Tibial nerve (tissue), 4 donors: Measurements from ENCODE around the gene SPTB. TPM values are rescaled to one million over a fixed set of nuclear protein-coding genes. Genes with fewer than 3 reads are reported as not detected.

Experiments used
- DNase-seq, 2 donors: peaks; one replicate each; pipeline ENCODE4 v3.0.0-alpha.2; 2019; ENCODE audit warnings: low spot score in 2 of 2
- H3K27ac ChIP-seq, 4 donors: fragments of 200-600 bp; sonication (generic) in 3 of 4; one replicate each; pipeline ENCODE4 v1.5.1; 2017 to 2019; ENCODE audit warnings: mild to moderate bottlenecking in 1 of 4
- H3K27me3 ChIP-seq, 2 donors: fragments of 200-600 bp; sonication (generic) in 1 of 2; one replicate each; pipeline versions ENCODE4 v1.5.1 to v1.6.0; 2017 to 2019
- H3K36me3 ChIP-seq, 3 donors: fragments of 200-600 bp; sonication (generic); one replicate each; pipeline ENCODE4 v1.5.1; 2018 to 2019
- H3K4me1 ChIP-seq, 4 donors: fragments of 200-600 bp; sonication (generic) in 3 of 4; one replicate each; pipeline ENCODE4 v1.5.1; 2017 to 2019
- H3K4me3 ChIP-seq, 4 donors: fragments of 200-600 bp; sonication (generic) in 3 of 4; one replicate each; pipeline ENCODE4 v1.5.1; 2017 to 2019; ENCODE audit warnings: mild to moderate bottlenecking in 1 of 4, moderate library complexity in 1 of 4
- H3K9me3 ChIP-seq, 4 donors: fragments of 200-600 bp; sonication (generic) in 3 of 4; one replicate each; pipeline ENCODE4 v1.5.1; 2017 to 2019
- CTCF ChIP-seq, 5 experiments: fragments of 200-600 bp in 3 of 5; fragments of 450-650 bp in 2 of 5; sonication (generic) in 3 of 5; IDR thresholded peaks; one replicate each; pipeline ENCODE4 v1.5.1; 2016 to 2019; ENCODE audit warnings: antibody characterized with exemption in 5 of 5, mild to moderate bottlenecking in 3 of 5, moderate library complexity in 2 of 5
- EP300 ChIP-seq, 2 donors: sonication (generic); formaldehyde crosslinking; IDR thresholded peaks; one replicate each; pipeline ENCODE4 v1.6.1; 2017; ENCODE audit warnings: antibody characterized with exemption in 2 of 2, mild to moderate bottlenecking in 1 of 2
- POLR2A ChIP-seq, 2 donors: fragments of 450-650 bp; IDR thresholded peaks; one replicate each; pipeline ENCODE4 v1.6.1; 2017; ENCODE audit warnings: antibody characterized with exemption in 2 of 2, mild to moderate bottlenecking in 2 of 2, moderate library complexity in 2 of 2
- WGBS, 2 donors: methylation state at CpG; one replicate each; pipeline ENCODE4 v1.1.5; 2018; 5-methylcytosine and 5-hydroxymethylcytosine counted together
- total RNA-seq, 4 donors: library from RNA; depleted of rRNA; stranded (reverse); fragments of >200 nt; gene quantifications; one replicate each; pipeline ENCODE4 v1.1.0, GENCODE V29; 2016

The SPTB gene
- total RNA-seq, 4 donors from 2014 or later: 4.5 to 12.6 (median 9.2) TPM

- TF ChIP-seq EP300 (IDR thresholded peaks at IDR 0.05) (no peak), CTCF (IDR thresholded peaks at IDR 0.05) (no peak), POLR2A (IDR thresholded peaks at IDR 0.05) (no peak)
- peaks cover 0 to 33% (median 0%) of the 10 kb centered on the region in 3 donors for H3K36me3 ChIP-seq
- 88 to 89% methylated on average over 3 of the region's 3 CpGs for WGBS, 2 donors
- H3K27ac ChIP-seq: no peak overlapping the region
- H3K27me3 ChIP-seq: no peaks in the 10 kb centered on the region
- H3K4me1 ChIP-seq: peaks cover 0 to 20% (median 0%) of the 10 kb centered on the region in 4 donors
- no peaks in the 10 kb centered on the region for H3K9me3 ChIP-seq
- H3K4me3 ChIP-seq: no peak overlapping the region
- DNase-seq: no peak
These were observed 43.3 kb upstream of the SPTB start for GRCh38 chr14:64923015-64923414.

- Histone ChIP-seq H3K27ac (no peak overlapping the region), H3K9me3 (no peaks in the 10 kb centered on the region), H3K36me3 (peaks cover 0 to 12% (median 0%) of the 10 kb centered on the region in 3 donors), H3K4me3 (no peak overlapping the region), H3K4me1 (peaks cover 0 to 41% (median 8%) of the 10 kb centered on the region in 4 donors), H3K27me3 (no peaks in the 10 kb centered on the region)
- WGBS, 2 donors: 47 to 80% methylated on average over 2 of the region's 2 CpGs
- no peak for DNase-seq
- TF ChIP-seq EP300 (IDR thresholded peaks at IDR 0.05): no peak
- no peak for TF ChIP-seq CTCF (IDR thresholded peaks at IDR 0.05)
These were observed 40.8 kb upstream of the SPTB start for GRCh38 chr14:64920465-64920864.

GRCh38 chr14:64919618-64920017 is 39.9 kb upstream of the SPTB start:
- Histone ChIP-seq H3K36me3 (peaks cover 0 to 4% (median 0%) of the 10 kb centered on the region in 3 donors), H3K4me3 (no peak overlapping the region), H3K4me1 (peaks cover 0 to 47% (median 13%) of the 10 kb centered on the region in 4 donors), H3K27ac (no peak overlapping the region), H3K9me3 (no peaks in the 10 kb centered on the region), H3K27me3 (no peaks in the 10 kb centered on the region)
- TF ChIP-seq CTCF (IDR thresholded peaks at IDR 0.05) (no peak), POLR2A (IDR thresholded peaks at IDR 0.05) (no peak), EP300 (IDR thresholded peaks at IDR 0.05) (no peak)
- WGBS, 2 donors: 81 to 89% methylated on average over 5 of the region's 5 CpGs
- DNase-seq: no peak

GRCh38 chr14:64919215-64919614 is 39.5 kb upstream of the SPTB start:
- Histone ChIP-seq H3K36me3 (no peaks in the 10 kb centered on the region), H3K27ac (no peak overlapping the region), H3K4me3 (no peak overlapping the region), H3K9me3 (no peaks in the 10 kb centered on the region), H3K27me3 (no peaks in the 10 kb centered on the region), H3K4me1 (peaks cover 0 to 47% (median 13%) of the 10 kb centered on the region in 4 donors)
- DNase-seq: no peak
- TF ChIP-seq POLR2A (IDR thresholded peaks at IDR 0.05) (no peak), EP300 (IDR thresholded peaks at IDR 0.05) (no peak), CTCF (IDR thresholded peaks at IDR 0.05) (no peak)

GRCh38 chr14:64918216-64918615 is 38.5 kb upstream of the SPTB start:
- H3K27me3 ChIP-seq: no peaks in the 10 kb centered on the region
- DNase-seq: no peak
- no peak overlapping the region for H3K4me3 ChIP-seq
- WGBS, 2 donors: 77 to 78% methylated on average over 4 of the region's 4 CpGs
- peak overlapping the region in 1 of 4 donors; percentile 33 for H3K27ac ChIP-seq
- TF ChIP-seq POLR2A (IDR thresholded peaks at IDR 0.05) (no peak), CTCF (IDR thresholded peaks at IDR 0.05) (no peak), EP300 (IDR thresholded peaks at IDR 0.05) (no peak)
- H3K4me1 ChIP-seq: peaks cover 0 to 50% (median 15%) of the 10 kb centered on the region in 4 donors
- no peaks in the 10 kb centered on the region for H3K36me3 ChIP-seq
- H3K9me3 ChIP-seq: no peaks in the 10 kb centered on the region
